NT2/D1 (cell line): ENCODE data around the gene BAD.

Experiments
- DNase-seq: peaks from one replicate; pipeline ENCODE4 v3.0.0-alpha.2; 2011; ENCODE audit warnings: low read depth, low spot score
- H3K27me3 ChIP-seq: 2 replicates; pipeline ENCODE4 v1.6.0; 2011; ENCODE audit warnings: mild to moderate bottlenecking; ENCODE audit not compliant: insufficient read length, insufficient read depth
- H3K36me3 ChIP-seq: 2 replicates; pipeline ENCODE4 v1.6.1; 2011; ENCODE audit warnings: mild to moderate bottlenecking, low read length, mixed read lengths; ENCODE audit not compliant: insufficient read depth, insufficient read length
- H3K4me1 ChIP-seq: 2 replicates; pipeline ENCODE4 v1.5.1; 2011; ENCODE audit not compliant: insufficient read depth, insufficient read length
- H3K4me3 ChIP-seq: 2 replicates; pipeline ENCODE4 v1.5.1; 2011; ENCODE audit warnings: low read depth; ENCODE audit not compliant: insufficient read length
- H3K9ac ChIP-seq: 2 replicates; pipeline ENCODE4 v1.6.0; 2011; ENCODE audit warnings: low read depth; ENCODE audit not compliant: insufficient read length
- H3K9me3 ChIP-seq: 2 replicates; pipeline ENCODE4 v1.5.1; 2011; ENCODE audit warnings: mild to moderate bottlenecking, low read length; ENCODE audit not compliant: insufficient read depth
- SUZ12 ChIP-seq: IDR thresholded peaks from 2 replicates; pipeline ENCODE4 v1.6.1; 2011; ENCODE audit not compliant: insufficient read length, insufficient read depth; ENCODE audit errors: extremely low read depth
- YY1 ChIP-seq: IDR thresholded peaks from 2 replicates; pipeline ENCODE4 v1.6.1; 2011; ENCODE audit not compliant: insufficient read length, insufficient read depth
- ZNF274 ChIP-seq: IDR thresholded peaks from 2 replicates; pipeline ENCODE4 v1.6.1; 2011; ENCODE audit warnings: mild to moderate bottlenecking, low read depth, low read length

Gene BAD

DNA sequence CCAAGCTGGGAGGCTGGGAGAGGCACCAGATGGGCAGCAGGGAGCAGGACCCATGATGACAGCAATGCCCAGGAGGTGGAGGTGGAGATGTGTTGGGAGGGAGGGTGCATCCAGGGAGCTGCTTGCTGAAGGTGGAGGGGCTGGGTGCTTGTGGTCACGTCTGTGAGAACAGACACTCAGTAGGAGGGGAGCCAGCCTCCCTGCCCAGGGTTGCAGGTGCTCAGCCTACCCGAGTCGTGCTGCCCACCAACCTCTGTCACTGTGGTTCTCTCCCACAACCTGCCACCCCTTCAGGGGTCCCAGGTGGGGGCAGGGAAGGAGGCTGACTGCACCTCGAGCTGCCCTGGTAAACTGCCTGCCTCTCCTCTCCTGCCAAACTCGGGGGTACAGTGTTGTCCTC lies 38.9 kb upstream of the BAD start:
- no peak for DNase-seq
- peaks cover 34% of the 10 kb centered on the region for H3K4me1 ChIP-seq
- H3K36me3 ChIP-seq, result peaks cover 43% of the 10 kb centered on the region
- TF ChIP-seq YY1 (no peak), SUZ12 (no peak), ZNF274 (no peak)
- H3K4me3 ChIP-seq, result no peak overlapping the region
- H3K27me3 ChIP-seq, result no peaks in the 10 kb centered on the region
- H3K9me3 ChIP-seq, result no peaks in the 10 kb centered on the region
- H3K9ac ChIP-seq, result no peak overlapping the region

- H3K9me3 ChIP-seq, result no peaks in the 10 kb centered on the region
- DNase-seq, result no peak
- no peak for TF ChIP-seq YY1
- no peak for TF ChIP-seq SUZ12
- no peak for TF ChIP-seq ZNF274
- peaks cover 43% of the 10 kb centered on the region for H3K36me3 ChIP-seq
- no peaks in the 10 kb centered on the region for H3K27me3 ChIP-seq
- peaks cover 34% of the 10 kb centered on the region for H3K4me1 ChIP-seq
- H3K4me3 ChIP-seq, result no peak overlapping the region
- H3K9ac ChIP-seq, result no peak overlapping the region
Measured at GRCh38 chr11:64322925-64323260, 38.4 kb upstream of the BAD start.

- Histone ChIP-seq H3K4me1 (peaks cover 34% of the 10 kb centered on the region), H3K9ac (no peak overlapping the region), H3K36me3 (peaks cover 47% of the 10 kb centered on the region), H3K4me3 (no peak overlapping the region), H3K9me3 (no peaks in the 10 kb centered on the region), H3K27me3 (no peaks in the 10 kb centered on the region)
- TF ChIP-seq YY1, result no peak
- no peak for DNase-seq
Measured at GRCh38 chr11:64321533-64321932, 37.1 kb upstream of the BAD start.

DNA sequence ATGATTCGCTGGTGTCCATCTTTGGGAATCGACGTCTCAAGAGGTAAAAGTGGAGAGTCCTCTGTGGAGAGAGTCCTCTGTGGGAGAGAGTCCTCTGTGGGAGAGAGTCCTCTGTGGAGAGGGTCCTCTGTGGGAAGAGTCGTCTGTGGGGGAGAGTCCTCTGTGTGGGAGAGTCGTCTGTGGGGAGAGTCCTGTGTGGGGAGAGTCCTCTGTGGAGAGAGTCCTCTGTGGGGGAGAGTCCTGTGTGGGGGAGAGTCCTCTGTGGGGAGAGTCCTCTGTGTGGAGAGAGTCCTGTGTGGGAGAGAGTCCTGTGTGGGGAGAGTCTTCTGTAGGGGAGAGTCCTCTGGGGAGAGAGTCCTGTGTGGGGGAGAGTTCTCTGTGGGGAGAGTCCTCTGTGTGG lies 36.6 kb upstream of the BAD start:
- Histone ChIP-seq H3K36me3 (peaks cover 53% of the 10 kb centered on the region), H3K27me3 (no peaks in the 10 kb centered on the region), H3K4me1 (peaks cover 38% of the 10 kb centered on the region), H3K4me3 (no peak overlapping the region), H3K9ac (peak overlapping the region; percentile 53), H3K9me3 (no peaks in the 10 kb centered on the region)
- TF ChIP-seq ZNF274 (no peak), SUZ12 (no peak), YY1 (no peak)
- no peak for DNase-seq

- no peak for TF ChIP-seq YY1
- TF ChIP-seq SUZ12, result no peak
- TF ChIP-seq ZNF274, result no peak
- H3K9me3 ChIP-seq, result no peaks in the 10 kb centered on the region
- H3K27me3 ChIP-seq, result no peaks in the 10 kb centered on the region
- no peak for DNase-seq
- peak overlapping the region; percentile 44 for H3K9ac ChIP-seq
- peaks cover 41% of the 10 kb centered on the region for H3K4me1 ChIP-seq
- peaks cover 56% of the 10 kb centered on the region for H3K36me3 ChIP-seq
- no peak overlapping the region for H3K4me3 ChIP-seq
Measured at GRCh38 chr11:64320556-64320955, 36.1 kb upstream of the BAD start.

DNA sequence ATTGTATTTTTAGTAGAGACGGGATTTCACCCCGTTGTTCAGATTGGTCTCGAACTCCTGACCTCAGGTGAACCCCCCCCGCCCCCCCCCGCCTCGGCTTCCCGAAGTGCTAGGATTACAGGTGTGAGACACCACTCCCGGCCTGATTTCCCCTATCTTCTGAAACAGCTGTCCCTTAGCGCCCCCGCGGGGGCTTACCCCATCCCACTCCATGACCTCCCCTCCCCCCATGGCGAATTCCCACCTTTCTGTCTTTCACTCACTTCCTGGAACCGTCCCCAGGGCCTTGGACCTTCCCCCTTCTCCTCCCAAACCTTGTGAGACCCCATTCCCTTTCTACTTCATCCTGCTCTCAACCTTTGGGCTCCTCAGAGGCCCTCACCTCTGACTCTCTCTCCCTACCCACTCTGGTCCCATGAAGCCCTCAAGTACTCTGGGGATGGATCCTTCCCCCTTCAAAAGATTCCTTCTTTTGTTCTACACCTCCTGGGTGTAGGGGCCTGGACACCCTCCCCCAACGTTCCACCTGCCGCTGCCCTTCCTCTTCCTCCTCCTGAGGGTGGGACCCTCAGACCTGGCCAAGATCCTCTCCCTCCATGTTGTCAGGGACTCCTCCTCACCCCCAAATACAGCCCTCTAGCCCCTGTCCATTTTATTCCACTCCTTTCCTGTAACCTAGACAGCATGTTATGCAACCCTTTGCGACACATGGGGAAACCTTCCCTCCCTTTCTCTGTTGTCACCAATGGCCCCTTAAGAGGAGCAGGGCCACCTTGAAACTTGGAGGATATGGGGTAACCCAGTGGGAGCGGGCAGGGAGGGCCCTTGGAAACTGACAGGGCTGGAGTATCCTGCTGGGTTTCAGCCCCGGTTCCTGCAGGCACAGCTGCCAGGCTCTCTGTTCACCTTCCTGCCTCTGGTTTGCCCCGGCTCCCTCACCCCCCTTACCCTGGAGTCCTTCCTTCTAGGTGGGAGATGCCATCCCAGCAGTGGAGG lies 34.6 kb upstream of the BAD start:
- Histone ChIP-seq H3K4me1 (peaks cover 35% of the 10 kb centered on the region), H3K36me3 (peaks cover 71% of the 10 kb centered on the region), H3K9me3 (no peaks in the 10 kb centered on the region), H3K4me3 (peak overlapping the region; percentile 94), H3K27me3 (no peaks in the 10 kb centered on the region), H3K9ac (peak overlapping the region; percentile 77)
- DNase-seq, result no peak
- TF ChIP-seq ZNF274, result no peak
- TF ChIP-seq SUZ12, result no peak
- TF ChIP-seq YY1, result no peak

DNA sequence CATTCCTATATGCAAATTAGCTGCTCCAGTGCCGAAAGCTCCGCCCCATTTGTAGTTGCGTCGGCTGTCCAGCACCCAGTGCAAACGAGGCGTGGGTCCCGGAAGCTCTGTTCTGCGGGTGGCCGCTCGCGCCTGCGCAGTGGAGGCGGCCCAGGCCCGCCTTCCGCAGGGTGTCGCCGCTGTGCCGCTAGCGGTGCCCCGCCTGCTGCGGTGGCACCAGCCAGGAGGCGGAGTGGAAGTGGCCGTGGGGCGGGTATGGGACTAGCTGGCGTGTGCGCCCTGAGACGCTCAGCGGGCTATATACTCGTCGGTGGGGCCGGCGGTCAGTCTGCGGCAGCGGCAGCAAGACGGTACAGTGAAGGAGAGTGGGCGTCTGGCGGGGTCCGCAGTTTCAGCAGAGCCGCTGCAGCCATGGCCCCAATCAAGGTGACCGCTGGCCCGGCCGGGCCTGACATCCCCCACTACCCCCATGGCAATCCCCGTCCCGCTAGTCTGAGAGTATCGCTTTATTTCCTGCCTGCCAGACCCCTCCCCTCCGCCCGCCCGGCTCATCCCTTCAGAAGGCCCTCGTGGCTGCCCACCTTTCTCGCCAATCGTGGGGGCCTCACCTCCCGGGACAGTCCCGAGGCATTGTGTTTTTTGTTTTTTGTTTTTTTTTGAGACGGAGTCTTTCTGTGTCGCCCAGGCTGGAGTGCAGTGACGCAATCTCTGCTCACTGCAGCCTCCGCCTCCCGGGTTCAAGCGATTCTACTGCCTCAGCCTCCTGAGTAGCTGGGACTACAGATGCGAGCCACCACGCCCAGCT lies 33.7 kb upstream of the BAD start, which contains the start of gene PRDX5:
Gene PRDX5 (plus strand): TSS at position 161 of the 805 bp plus-strand sequence. CDS start 95 bp downstream, at position 256.
- Histone ChIP-seq H3K36me3 (peaks cover 73% of the 10 kb centered on the region), H3K27me3 (no peaks in the 10 kb centered on the region), H3K4me1 (peaks cover 27% of the 10 kb centered on the region), H3K9ac (peak within 1 kb of the TSS; percentile 96), H3K9me3 (no peaks in the 10 kb centered on the region), H3K4me3 (peak within 1 kb of the TSS; percentile 94)
- peak; percentile 90 for DNase-seq
- TF ChIP-seq YY1 (no peak), SUZ12 (no peak), ZNF274 (no peak)
